ENCODE data around the gene ARL6. TPM values are rescaled to one million over a fixed set of nuclear protein-coding genes. Genes with fewer than 3 reads are reported as not detected.
A peak's percentile ranks its signal among the peaks of the same experiment; 100 is the strongest.
"Not testable (repeated sequence)": the region's sequence is repeated elsewhere in the genome, so short reads cannot be mapped to it uniquely, and the experiment has no call there.

Gene ARL6
- total RNA-seq, 1 experiment from 2014 or later: 3.7 TPM

DNA sequence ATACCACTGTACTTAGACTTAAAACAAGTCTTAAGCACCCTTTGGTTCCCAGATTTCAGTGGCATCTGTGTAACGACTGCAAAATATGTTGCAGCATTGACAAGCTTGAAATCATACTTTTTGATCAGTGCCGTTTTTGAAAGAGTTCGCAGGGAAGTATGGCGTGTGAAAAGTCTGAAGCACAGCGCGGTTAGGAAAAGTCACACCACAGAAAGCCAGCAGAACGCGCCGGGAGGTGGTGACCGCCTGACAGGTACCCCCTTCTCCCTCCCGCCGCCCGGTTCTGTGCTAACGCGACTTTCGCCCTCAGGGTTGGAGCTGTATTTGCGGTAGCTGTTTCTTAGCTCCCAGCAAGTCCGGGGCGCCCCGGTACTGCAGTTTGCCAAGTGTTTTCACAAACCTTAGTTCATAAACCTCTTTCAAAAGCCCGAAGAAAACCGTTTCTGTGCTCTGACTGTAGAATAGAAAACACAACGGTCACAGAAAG lies 56.8 kb downstream of the ARL6 start:
- DNase-seq (ENCODE audit: low spot score): no peak

DNA sequence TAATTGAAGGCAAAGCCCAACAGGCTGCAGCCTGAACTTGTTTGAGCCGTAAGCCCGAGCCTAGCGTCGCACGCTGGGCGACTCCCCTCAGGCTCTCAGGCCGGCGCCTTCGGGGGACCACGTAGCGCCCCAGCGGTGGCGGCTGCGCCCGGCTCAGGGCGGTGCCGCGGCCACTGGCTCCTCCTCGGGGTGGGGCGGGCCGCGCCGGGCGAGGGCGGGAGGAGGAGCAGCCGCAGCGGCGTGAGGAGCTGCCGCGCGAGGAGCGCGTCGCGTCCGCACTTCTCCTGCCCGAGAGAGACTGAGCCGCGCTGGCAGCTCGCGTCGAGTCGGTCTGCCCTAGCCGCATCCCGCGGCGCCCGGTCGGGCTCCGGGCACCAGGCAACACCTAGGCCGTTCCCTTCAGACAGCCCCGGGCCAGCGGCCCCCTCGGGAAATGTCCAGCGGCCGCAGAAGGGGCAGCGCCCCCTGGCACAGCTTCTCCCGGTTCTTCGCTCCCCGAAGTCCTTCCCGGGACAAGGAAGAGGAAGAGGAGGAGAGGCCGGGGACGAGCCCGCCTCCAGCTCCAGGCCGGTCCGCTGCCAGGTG lies 57.3 kb downstream of the ARL6 start, which contains the start of gene CRYBG3:
Gene CRYBG3 (plus strand): TSS at position 238 of the 585 bp plus-strand sequence. CDS start 196 bp downstream, at position 434.
- DNase-seq (ENCODE audit: low spot score): peak; percentile 94

DNA sequence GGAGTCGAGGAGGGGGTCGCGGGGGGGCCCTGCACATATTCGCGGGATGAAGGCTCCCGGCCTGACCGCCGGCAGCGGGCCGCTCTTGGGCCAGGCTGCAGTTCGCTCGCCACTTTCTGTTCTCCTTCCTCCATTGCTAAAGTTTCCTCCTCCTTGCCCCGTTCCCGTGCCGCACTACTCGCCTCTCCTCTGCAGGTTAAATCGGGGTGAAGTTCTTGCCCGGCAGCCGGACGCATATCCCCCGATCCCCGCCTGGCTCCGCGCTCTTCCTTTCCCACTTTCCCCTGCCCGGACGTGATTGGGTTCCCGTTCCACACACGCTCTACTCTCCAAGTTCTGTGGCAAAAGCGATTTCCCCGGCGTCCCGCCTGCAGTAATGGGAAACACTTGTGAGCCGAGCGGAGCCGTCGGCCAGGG lies 57.8 kb downstream of the ARL6 start:
- peak; percentile 71 for DNase-seq (ENCODE audit: low spot score)

DNA sequence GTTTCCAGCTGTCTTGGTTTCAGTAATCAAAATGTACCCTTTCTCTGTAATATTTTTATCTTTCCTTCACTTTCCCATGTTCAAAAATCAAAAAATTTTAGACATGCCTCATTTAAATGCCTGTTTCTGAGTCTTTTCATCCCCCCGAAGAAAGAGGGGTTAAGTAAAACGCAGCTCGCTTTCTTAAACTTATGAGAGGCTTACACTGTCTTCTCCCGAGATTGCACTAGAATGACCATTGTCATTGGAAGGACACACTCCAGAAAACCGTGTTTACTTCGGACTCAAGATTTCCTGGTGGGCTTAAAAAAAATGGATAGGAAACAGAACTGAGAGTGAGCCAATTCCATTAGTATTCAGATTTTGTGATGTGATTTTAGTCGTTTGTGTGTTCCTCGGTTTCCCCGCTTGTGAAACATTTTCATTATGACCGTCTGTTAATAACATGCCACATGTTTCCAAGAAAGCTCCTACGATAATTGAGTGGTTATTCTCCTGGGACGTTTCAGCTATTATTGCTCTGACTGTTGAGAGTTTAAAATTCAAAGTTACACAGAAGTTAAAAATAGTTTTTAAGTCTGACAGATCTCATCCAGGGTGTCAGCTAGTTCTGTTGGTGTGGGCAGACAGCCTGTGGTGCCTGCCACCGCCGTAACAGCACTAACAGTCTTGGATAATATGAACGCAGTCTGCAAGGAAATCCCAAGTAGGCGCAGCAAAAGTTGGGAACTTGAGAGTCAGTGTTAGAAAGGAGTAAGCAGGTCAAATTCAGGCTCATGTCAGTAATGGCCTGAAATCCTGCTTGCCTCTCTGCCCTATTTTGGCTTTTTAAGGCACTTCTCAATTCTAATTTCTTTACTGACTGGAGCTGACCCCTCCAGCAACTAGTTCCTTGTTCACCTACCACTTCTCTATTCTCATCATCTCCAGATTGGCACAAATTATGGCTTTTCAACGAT lies 58.8 kb downstream of the ARL6 start:
- peak; percentile 14 for DNase-seq (ENCODE audit: low spot score)

DNA sequence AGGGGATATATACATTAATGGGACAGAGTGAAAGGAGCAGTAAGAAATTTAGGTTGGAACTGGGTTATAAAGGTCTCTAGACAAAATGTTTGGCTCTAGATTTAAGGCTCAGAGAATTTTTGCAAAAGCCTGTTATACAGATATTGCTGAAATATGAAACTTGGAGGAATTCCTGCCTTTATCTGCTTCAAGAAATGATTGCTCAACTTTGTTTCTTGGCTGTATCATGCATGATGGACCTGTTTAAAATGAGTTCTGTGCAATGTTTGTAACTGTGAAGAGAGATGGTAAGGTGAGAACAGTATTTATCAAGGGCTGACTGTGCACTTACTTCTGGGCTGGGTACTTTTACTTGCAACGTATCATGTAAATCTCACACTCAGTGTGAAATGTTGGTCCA lies 60.5 kb downstream of the ARL6 start:
- no peak for DNase-seq (ENCODE audit: low spot score)

DNA sequence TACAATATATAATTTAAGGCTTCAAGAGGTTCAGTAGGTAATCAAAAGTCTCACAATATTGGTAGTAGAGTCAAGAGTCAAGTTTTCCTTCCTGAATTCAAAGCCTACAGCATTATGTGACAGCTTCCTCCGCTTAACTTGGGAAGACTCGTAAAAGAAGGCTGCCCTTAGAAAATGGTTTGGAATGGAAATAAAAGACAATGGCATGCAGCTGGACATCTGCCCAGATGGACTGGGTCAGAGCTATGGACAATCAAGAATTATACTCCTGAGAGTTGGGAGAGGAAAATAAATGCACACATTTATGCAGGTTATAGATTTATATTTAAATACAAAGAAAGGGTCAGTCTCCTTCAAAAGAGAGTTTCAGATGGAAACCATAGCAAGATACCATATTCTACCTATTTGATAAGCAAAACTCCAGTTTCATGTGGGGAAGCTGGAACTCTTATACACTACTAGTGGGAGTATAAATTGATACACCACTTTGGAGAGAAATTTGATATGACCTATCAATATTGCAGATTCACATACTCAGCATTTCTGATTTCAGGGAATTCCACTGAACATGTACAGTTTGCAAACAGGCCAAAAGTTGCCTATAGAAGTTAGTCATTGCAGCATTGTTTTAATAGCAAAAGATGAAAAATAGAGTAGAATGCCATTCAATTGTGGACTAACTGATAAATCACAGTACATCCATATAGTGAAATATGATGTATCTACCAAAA lies 63.3 kb downstream of the ARL6 start:
- DNase-seq (ENCODE audit: low spot score): no peak

DNA sequence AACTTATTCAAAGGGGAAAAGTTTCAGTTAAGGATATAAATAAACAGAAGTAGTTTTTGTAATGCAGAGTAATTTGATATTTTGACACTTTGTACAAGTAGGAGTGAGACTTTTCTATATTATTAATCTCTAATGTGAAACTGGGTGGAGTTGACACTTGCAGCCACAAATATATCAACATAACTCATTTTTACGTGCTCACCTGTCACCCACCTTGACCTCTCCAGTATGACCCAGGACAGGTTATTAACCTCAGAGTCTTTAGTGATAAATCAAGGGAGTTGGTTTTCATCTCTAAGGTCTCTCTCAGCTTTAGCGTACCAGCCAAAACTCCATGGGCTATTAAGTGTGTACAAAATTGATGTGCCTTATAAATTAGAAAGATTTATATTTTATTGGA lies 64.6 kb downstream of the ARL6 start:
- no peak for DNase-seq (ENCODE audit: low spot score)

DNA sequence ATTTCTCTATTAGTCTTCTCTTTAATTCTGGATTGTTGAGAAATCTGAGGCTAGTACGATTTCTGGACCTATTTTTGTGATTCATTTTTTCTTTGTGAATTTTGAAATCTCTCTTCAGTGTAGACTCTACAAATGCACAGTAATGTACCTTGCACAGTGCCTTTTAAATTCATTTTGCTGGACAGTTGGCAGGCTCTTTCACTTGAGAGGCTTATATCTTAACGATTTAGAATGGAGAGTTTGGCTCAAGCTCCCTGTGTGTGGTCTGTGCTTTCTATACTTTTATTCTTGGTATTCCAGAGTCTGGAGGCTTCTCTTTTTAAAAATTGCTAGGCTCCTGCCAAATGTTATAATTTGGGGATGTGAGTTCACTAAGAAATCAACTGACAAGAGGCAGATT lies 66.1 kb downstream of the ARL6 start:
- DNase-seq (ENCODE audit: low spot score): no peak

DNA sequence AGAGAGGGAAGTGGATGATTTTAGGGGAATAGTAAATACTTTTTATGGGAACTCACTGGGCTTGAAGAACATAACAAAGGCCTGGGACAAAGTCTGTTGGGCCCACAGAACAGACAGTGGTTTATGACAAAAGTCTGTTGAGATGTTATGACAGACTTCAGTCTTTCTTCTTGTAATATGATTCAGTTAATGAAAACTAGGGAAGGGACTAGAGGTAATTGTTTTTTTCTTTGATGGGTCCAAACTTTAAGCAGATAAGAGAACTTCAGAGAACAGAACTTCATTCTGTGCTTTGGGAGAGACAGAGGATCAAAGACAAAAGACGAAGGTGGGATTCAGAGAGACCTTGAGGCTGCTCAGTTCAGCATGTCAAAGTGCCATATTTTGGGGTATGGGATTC lies 66.6 kb downstream of the ARL6 start:
- DNase-seq (ENCODE audit: low spot score): no peak

DNA sequence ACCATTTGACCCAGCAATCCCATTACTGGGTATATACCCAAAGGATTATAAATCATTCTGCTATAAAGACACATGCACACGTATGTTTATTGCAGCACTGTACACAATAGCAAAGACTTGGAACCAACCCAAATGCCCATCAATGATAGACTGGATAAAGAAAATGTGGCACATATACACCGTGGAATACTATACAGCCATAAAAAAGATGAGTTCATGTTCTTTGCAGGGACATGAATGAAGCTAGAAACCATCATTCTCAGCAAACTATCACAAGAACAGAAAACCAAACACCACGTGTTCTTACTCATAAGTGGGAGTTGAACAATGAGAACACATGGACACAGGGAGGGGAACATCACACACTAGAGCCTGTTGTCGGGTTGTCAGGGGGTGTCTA lies 68.6 kb downstream of the ARL6 start:
- not testable (repeated sequence) for DNase-seq (ENCODE audit: low spot score)

DNA sequence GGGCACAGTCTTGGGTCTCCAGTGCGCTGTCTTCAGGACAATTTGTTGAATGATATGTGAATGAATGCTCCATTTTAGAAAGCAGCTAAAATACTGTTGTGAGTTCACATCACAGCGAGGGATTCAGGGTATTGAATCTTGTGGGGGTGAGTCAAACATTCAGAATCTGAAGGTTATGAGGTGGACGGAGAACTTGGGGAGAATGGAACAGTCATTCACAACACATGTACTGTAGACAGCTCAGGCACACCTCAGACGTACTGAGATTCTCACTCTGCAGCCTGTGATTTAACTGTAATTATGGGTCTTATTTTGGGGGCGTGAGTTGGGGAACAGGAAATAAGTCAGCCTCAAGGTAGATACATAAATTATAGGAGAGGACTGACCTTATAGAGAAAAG lies 71.2 kb downstream of the ARL6 start:
- no peak for DNase-seq (ENCODE audit: low spot score)

DNA sequence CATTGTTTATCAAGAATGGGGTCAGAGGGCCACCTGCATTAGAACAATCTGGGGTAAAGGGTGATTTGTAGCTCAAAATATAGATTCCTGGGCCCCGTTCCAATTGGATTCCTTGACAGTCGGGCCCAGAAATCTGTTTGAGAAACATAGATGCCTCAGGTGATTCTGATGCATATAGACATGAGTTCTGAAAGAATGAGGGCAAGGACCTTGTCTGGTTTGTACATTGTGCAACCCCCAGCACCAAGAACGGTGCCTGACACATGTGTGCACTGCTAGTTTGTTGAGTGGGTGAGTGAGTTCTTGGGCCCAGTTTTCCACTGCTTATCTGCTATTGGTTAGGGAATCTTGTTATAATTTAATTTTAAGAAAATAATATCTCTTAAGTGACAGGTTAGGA lies 73.8 kb downstream of the ARL6 start:
- no peak for DNase-seq (ENCODE audit: low spot score)

DNA sequence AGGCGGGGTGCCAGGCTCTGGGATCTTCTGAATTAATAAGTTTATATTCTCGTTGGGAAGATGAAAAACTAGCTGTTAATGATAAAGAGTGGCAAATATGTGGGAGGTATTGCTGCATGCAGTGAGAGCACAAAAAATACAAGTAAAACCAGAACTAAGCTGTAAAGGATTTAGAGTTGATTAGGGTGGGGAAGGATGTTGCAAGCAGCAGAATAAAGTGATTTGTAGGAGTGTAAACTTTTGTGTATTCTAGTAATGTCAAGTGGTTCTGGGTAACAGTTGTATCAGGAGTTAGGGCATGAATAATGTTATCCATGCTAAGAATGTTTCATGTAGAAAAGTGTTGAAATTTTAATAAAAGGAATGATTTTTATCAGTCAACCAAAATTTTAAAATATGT lies 75.4 kb downstream of the ARL6 start:
- DNase-seq (ENCODE audit: low spot score): no peak

DNA sequence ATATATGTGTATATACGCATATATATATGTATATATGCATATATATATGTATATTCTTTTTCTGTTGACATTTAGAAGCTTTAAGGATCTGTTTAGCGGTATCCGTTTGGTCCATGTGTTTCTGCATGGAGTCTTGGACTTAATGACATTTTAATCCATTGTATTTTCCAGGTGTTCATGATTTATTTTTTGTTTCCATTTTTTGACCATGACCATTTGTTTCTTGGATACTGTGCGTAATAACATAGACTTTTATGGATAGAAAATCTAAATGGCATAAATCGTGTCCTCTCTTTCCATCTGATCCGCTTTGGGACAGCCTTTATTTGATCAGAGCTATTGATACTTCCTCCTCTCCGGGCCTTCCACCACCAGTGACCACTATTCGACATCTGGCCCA lies 76.7 kb downstream of the ARL6 start:
- DNase-seq (ENCODE audit: low spot score): no peak

DNA sequence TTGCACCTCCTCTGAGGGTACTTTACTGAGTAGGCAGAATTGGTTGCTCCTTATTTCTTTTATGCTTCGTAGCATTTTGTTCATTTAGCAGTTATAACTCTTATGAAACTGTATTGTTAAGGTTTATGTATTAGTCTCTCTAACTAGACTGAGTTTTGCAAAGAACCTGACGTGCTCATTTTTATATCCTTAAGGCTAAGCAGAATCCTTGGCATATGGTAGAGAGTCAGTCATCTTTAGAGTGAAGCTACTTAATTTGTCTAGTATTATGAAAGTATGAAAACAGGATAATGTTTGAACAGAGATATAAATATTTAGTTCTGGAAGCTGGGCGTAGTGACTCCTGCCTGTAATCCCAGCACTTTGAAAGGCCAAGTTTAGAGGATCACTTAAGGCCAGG lies 77.4 kb downstream of the ARL6 start:
- DNase-seq (ENCODE audit: low spot score): no peak

DNA sequence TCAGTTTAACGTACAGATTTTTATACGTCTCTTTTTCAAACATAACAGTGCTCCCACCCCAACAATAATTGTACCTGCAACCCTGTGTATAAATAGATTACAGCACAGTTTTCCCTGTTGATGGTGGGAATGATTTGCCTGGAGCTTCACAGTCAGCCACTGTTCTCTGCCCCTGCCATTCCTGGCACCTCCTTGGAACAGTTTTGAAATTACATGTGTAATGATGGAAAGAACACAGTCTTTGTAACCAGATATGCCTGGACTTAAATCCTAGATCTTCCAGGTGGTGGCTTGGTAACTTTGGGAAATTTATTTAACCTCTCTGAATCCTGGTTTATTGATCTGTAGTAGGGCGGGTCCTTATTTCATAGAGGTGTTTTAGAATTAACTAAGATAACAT lies 84.2 kb downstream of the ARL6 start:
- DNase-seq (ENCODE audit: low spot score): no peak

Other genes starting within 250 kb of the ARL6 start
- 6.9 and 9.8 TPM in 2 replicates for gene CRYBG3, start 57.3 kb downstream of the ARL6 start, total RNA-seq (2014; rRNA removed; shearing (Covaris generic))
- gene RIOX2, start 207.7 kb downstream of the ARL6 start, total RNA-seq (2014; rRNA removed; shearing (Covaris generic)): 29.9 and 33.2 TPM in 2 replicates